GM12878 (cell line): ENCODE measurements around the gene ZNF232.

Experiments
- EP300 ChIP-seq, 2 experiments: fragments of 150-350 bp in 1 of 2; IDR thresholded peaks; 2 replicates each; pipeline ENCODE4 v1.6.1; 2011 to 2012; ENCODE audit warnings: low read depth in 2 of 2, low read length in 2 of 2, borderline replicate concordance in 1 of 2, improper control_type of control experiment in 1 of 2, inconsistent platforms in 1 of 2; ENCODE audit not compliant: control insufficient read depth in 1 of 2
- POLR2A ChIP-seq: IDR thresholded peaks from 2 replicates; pipeline ENCODE4 v1.6.1; 2011; ENCODE audit warnings: low read depth, mild to moderate bottlenecking, low read length
- RAD21 ChIP-seq: IDR thresholded peaks from 2 replicates; pipeline ENCODE4 v1.6.1; 2011; ENCODE audit warnings: mild to moderate bottlenecking, low read depth, low read length, moderate library complexity; ENCODE audit not compliant: insufficient read depth
- TF ChIP-seq, protein P1 (sequence below): IDR thresholded peaks from 2 replicates; pipeline ENCODE4 v1.6.1; 2012; ENCODE audit warnings: low read length, inconsistent platforms

DNA sequence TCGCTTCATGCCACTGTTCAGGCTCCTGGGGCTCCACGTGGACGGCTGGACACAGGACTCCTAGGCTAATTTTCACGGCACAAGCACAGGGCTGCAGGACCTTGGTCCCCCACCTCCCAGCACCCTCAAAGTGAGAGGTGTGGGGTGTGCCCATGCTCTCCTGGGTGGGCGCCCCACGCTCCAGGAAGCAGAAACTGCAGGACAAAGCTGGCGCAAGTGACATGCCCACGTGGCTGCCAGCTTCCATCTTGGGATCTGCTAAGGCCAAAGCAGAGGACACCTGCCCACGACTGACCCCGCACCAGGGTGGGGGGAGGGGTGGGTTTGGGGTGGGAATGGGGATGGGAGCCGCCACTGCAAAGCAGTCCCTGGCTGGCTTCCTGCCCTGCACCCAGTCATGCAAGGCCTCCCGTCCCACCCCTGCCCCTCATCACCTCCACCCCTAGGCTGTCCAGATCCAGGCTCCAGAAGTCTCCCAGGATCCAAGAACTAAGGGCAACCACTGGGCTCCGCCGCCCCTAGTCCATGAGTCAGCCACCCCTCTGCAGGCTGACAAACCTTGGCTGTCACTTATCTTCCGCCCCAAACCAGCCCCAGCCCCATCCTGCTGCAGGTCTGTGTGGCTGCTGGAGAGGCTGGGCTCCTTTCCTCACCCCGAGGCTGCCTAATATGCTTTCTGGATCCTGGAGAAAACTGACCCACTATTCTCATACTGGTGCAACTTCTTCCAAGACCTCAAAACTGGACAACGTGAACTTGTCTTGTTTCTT, 15.2 kb upstream of the ZNF232 start:
- no peak for TF ChIP-seq EP300 (IDR thresholded peaks at IDR 0.05; ENCODE audit: borderline replicate concordance in 1 of 2, control insufficient read depth in 1 of 2, low read depth in 2 of 2, low read length in 2 of 2)
- no peak for TF ChIP-seq RAD21
- TF ChIP-seq POLR2A: no peak
- TF ChIP-seq, protein P1, sequence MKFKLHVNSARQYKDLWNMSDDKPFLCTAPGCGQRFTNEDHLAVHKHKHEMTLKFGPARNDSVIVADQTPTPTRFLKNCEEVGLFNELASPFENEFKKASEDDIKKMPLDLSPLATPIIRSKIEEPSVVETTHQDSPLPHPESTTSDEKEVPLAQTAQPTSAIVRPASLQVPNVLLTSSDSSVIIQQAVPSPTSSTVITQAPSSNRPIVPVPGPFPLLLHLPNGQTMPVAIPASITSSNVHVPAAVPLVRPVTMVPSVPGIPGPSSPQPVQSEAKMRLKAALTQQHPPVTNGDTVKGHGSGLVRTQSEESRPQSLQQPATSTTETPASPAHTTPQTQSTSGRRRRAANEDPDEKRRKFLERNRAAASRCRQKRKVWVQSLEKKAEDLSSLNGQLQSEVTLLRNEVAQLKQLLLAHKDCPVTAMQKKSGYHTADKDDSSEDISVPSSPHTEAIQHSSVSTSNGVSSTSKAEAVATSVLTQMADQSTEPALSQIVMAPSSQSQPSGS: no peak
